Ishikawa (cell line): ENCODE measurements around the gene ARMC9.

Source experiments
- EGR1 ChIP-seq: IDR thresholded peaks from 2 replicates; pipeline ENCODE4 v1.6.1; 2012
- EP300 ChIP-seq: IDR thresholded peaks from 2 replicates; pipeline ENCODE4 v1.6.1; 2012; ENCODE audit warnings: borderline replicate concordance
- NFIC ChIP-seq: IDR thresholded peaks from 2 replicates; pipeline ENCODE4 v1.6.1; 2012

- TF ChIP-seq NFIC (no peak), EP300 (no peak), EGR1 (no peak)
These were observed 28.4 kb upstream of the ARMC9 start for GRCh38 chr2:231170055-231170454.
